Natural killer cell (primary cell): ENCODE measurements around the gene NAT10. TPM values are rescaled to one million over a fixed set of nuclear protein-coding genes. Genes with fewer than 3 reads are reported as not detected.

Experiments used
- ATAC-seq, 3 donors: fragments of 150-1000 bp in 2 of 3; fragments of 200-7000 bp in 1 of 3; cut with Tn5 transposase; 1 replicate in 1 of 3; 2 replicates in 2 of 3; pipeline ENCODE4 v1.10.0; 2021; ENCODE audit warnings: mild to moderate bottlenecking in 2 of 3, moderate library complexity in 2 of 3
- DNase-seq, 2 donors: peaks; one replicate each; pipeline versions ENCODE4 v3.0.0 to v3.0.0-alpha.2; 2013 to 2021; ENCODE audit warnings: mixed read lengths in 1 of 2
- H3K27ac ChIP-seq: one replicate; pipeline ENCODE4 v1.5.1; 2013; ENCODE audit warnings: mild to moderate bottlenecking, low read length
- H3K27me3 ChIP-seq: one replicate; pipeline ENCODE4 v1.6.1; 2013; ENCODE audit warnings: low read length; ENCODE audit not compliant: control insufficient read depth, insufficient read depth
- H3K36me3 ChIP-seq: one replicate; pipeline ENCODE4 v1.6.1; 2013; ENCODE audit warnings: low read length; ENCODE audit not compliant: control insufficient read depth, insufficient read depth
- H3K4me1 ChIP-seq: one replicate; pipeline ENCODE4 v1.6.1; 2013; ENCODE audit warnings: low read length; ENCODE audit not compliant: control insufficient read depth, insufficient read depth
- H3K4me3 ChIP-seq: one replicate; pipeline ENCODE4 v1.5.1; 2013; ENCODE audit warnings: low read length
- H3K9me3 ChIP-seq: one replicate; pipeline ENCODE4 v1.6.1; 2013; ENCODE audit warnings: low read length; ENCODE audit not compliant: control insufficient read depth, insufficient read depth
- H3K27ac Mint-ChIP-seq, 2 donors: one replicate each; pipeline ENCODE4 v1.8.0; 2022; ENCODE audit warnings: mild to moderate bottlenecking in 2 of 2, mixed read lengths in 2 of 2, moderate library complexity in 1 of 2
- H3K27me3 Mint-ChIP-seq, 2 donors: one replicate each; pipeline ENCODE4 v1.8.0; 2022; ENCODE audit warnings: low read depth in 2 of 2, mixed read lengths in 2 of 2
- H3K36me3 Mint-ChIP-seq: one replicate; pipeline ENCODE4 v1.8.0; 2022; ENCODE audit warnings: mixed read lengths
- H3K4me1 Mint-ChIP-seq, 2 donors: one replicate each; pipeline ENCODE4 v1.8.0; 2022; ENCODE audit warnings: mixed read lengths in 2 of 2
- H3K4me3 Mint-ChIP-seq: one replicate; pipeline ENCODE4 v1.8.0; 2022; ENCODE audit warnings: mild to moderate bottlenecking, moderate library complexity, mixed read lengths
- H3K9me3 Mint-ChIP-seq, 2 donors: one replicate each; pipeline ENCODE4 v1.8.0; 2022; ENCODE audit warnings: mixed read lengths in 2 of 2
- WGBS: methylation state at CpG from one replicate; pipeline ENCODE4 v1.1.7; 2013; ENCODE audit warnings: missing lambda C conversion rate; ENCODE audit not compliant: insufficient coverage; 5-methylcytosine and 5-hydroxymethylcytosine counted together
- intact Hi-C: fragments of 100-400 bp; cut with micrococcal nuclease; formaldehyde crosslinking; loops from one replicate; pipeline ENCODE4 v1.14.2; 2022
- total RNA-seq, 4 donors: library from RNA; stranded (reverse); fragments of 120-200 nt in 1 of 4; gene quantifications; one replicate each; pipeline versions ENCODE4 v1.2.3 to v1.2.4, GENCODE V29; 2013 to 2022
- TF ChIP-seq, protein P1 (sequence below): fragments of 200-600 bp; IDR thresholded peaks from one replicate; pipeline ENCODE4 v1.8.0; 2022; ENCODE audit warnings: antibody characterized with exemption

The NAT10 gene
- total RNA-seq, 3 donors from 2014 or later (not counting 1 experiment from before 2014, with no cell fraction given) = 40.3 to 53.6 (median 42.8) TPM

DNA sequence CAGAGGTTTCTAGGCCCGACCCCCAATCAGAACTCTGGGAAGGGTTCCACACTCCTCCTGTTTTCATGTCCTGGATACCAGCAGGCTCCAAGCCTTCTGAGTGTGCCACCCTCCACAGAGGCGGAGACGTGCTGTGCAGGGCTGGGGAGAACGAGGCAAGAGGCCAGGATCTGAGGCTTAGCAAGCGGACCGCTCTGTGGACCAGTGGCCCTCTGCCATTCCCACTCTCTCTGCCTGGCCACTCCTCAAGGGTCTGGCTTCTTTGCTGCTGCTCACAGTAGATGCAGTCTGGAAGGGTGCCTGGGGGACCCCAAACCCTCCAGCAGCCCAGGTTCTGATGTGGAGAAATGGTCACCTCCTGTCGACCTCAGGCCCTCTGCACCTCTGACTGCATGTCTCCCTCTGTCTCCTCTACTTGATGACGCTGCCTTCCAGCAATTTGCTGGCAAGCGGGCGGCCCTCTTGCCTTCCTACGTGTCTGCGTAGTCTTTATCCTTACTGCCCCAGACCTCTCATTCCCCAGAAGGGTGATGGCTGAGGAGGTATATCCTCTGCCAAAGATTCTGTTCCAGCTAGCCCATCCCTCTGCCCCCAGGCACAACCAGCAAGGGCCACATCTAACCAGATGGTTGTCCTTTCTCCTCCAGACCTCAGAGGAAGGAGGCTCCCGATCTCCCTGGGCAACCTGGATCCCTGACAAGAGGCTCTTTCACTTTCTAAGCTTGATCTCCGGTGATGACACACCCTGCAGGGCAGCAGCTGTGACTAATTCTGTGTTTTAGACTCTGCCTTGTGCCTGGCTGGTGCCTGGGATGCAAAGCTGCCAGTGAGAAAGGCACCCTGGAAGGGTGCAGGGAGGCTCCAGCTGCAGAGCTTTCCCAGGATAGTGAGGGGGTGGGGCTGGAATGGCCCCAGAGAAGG is 87.3 kb downstream of the NAT10 start:
- TF ChIP-seq, protein P1, sequence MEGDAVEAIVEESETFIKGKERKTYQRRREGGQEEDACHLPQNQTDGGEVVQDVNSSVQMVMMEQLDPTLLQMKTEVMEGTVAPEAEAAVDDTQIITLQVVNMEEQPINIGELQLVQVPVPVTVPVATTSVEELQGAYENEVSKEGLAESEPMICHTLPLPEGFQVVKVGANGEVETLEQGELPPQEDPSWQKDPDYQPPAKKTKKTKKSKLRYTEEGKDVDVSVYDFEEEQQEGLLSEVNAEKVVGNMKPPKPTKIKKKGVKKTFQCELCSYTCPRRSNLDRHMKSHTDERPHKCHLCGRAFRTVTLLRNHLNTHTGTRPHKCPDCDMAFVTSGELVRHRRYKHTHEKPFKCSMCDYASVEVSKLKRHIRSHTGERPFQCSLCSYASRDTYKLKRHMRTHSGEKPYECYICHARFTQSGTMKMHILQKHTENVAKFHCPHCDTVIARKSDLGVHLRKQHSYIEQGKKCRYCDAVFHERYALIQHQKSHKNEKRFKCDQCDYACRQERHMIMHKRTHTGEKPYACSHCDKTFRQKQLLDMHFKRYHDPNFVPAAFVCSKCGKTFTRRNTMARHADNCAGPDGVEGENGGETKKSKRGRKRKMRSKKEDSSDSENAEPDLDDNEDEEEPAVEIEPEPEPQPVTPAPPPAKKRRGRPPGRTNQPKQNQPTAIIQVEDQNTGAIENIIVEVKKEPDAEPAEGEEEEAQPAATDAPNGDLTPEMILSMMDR = no peak
- intact Hi-C loops = no loop called here
- DNase-seq (no peak), ATAC-seq (no peak)
- H3K9me3 ChIP-seq = no peaks in the 10 kb centered on the region
- no peak overlapping the region for H3K27ac Mint-ChIP-seq
- no peaks in the 10 kb centered on the region for H3K36me3 Mint-ChIP-seq
- H3K9me3 Mint-ChIP-seq = no peaks in the 10 kb centered on the region
- H3K27me3 Mint-ChIP-seq = no peaks in the 10 kb centered on the region
- H3K36me3 ChIP-seq = no peaks in the 10 kb centered on the region
- no peak overlapping the region for H3K4me3 Mint-ChIP-seq
- H3K4me3 ChIP-seq = no peak overlapping the region
- H3K4me1 ChIP-seq = peaks cover 8% of the 10 kb centered on the region
- peaks cover 9% of the 10 kb centered on the region in 2 donors for H3K4me1 Mint-ChIP-seq
- WGBS = 80% methylated on average over 10 of the region's 14 CpGs
- H3K27ac ChIP-seq = no peak overlapping the region
- H3K27me3 ChIP-seq = no peaks in the 10 kb centered on the region

DNA sequence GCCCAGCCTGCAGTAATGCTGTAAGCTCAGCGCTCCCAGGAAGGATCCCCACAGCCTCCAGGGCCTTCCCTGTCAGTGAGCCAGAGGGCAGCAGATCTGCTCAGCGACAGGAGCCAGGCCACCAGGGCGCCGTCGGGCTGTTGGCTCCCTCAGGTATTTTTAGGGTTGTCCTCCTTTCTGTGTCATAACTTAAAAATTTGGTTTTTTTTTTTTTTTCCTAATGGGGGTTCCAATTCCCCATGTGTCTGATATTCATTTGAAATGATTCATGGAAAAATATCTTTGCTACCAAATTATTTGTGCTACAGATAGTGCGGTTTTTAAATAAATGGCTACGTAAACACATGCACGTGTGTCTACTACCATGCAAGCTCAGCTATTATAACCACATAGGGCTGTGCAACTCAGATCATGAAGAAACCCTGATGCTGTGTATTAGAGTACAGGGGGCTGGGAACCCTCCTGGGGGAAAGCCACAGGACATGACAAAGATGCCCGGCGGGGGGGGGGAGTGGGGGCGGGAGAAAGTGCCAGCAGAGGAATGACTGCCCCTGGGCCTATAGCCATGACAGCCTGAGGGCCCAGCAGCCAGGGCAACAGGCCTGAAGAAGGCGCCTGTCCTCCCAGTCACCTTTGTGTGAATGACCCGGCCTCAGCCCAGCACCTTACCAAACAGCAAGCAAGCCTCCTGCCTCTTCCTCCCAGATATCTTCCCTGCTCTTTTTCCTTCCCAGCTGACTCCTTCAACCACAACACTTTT is 89.3 kb downstream of the NAT10 start:
- Histone ChIP-seq H3K36me3 (no peaks in the 10 kb centered on the region), H3K4me1 (peaks cover 24% of the 10 kb centered on the region), H3K27ac (no peak overlapping the region), H3K27me3 (no peaks in the 10 kb centered on the region), H3K4me3 (no peak overlapping the region), H3K9me3 (no peaks in the 10 kb centered on the region)
- DNase-seq (no peak), ATAC-seq (no peak)
- intact Hi-C loops = no loop called here
- Mint-ChIP-seq H3K27me3 (peaks cover 0 to 2% of the 10 kb centered on the region in 2 donors), H3K36me3 (no peaks in the 10 kb centered on the region), H3K27ac (no peak overlapping the region), H3K4me1 (peaks cover 25 to 26% of the 10 kb centered on the region in 2 donors), H3K4me3 (no peak overlapping the region), H3K9me3 (no peaks in the 10 kb centered on the region)
- 95% methylated on average over 11 of the region's 13 CpGs for WGBS
- TF ChIP-seq, protein P1 = no peak

Other genes with a start within 250 kb of the NAT10 start
- gene LMO2, start 213.6 kb upstream of the NAT10 start, total RNA-seq = 1 to 10 TPM; 2.8 to 9.6 (median 5.6) TPM
- gene CAPRIN1, start 53.9 kb upstream of the NAT10 start, total RNA-seq = 100 to 1,000 TPM; 118 to 158 (median 137) TPM